HG02763 (cell line): Measurements from ENCODE around the gene IRF5.

Source experiments
- ATAC-seq: cut with Tn5 transposase; IDR thresholded peaks from one replicate; pipeline ENCODE4 v1.9.1; 2021; ENCODE audit warnings: mild to moderate bottlenecking, moderate library complexity; ENCODE audit not compliant: unreplicated experiment

Gene IRF5

GRCh38 chr7:128919881-128920799, 17.6 kb upstream of the IRF5 start:
- no peak for ATAC-seq

- ATAC-seq, result no peak
Measured at GRCh38 chr7:128920913-128921582, 16.7 kb upstream of the IRF5 start.

- ATAC-seq, result no peak
Measured at GRCh38 chr7:128921866-128922440, 15.8 kb upstream of the IRF5 start.

DNA sequence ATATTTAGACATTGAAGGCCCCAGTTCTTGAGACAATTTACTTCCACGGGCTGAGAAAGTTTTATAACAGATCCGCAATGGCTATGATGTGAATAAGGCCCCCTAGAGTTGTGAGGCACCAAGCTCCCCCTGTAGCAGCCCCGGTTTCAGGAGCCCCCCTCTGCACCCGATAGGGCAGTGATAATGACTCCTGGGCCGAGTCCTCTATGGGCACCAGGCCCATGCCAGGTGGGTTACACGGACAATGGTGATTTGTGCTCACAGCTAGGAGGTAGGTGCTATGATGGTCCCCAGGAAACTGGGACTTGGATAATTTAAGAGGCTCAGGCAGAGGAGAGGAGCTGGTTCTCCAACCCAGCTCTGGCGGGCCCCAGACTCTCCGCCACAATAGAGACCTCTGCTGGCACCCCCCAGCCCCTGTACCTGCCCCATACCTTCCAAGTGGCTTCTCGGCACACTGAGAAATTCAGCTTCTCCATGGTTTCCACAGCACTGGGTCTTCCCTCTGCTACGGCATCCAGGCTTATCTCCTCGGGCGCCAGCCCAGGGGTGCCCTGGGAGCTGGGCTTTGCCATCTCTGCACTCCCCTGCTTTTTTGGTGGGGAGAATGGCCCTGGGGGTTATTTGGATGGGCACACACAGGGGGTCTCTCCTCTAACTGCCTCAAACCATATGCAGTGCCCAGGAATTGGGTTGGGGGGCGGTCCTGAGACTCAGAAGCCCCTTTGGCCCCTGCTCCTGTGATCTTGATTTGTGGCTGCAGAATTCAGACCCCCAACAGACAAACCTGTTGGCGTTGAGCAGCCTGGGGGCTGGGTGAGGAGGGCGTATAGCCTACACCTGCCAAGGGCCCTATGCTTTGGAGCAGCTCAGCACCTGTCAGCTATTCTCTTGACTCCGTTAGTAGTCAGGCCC, 15.0 kb upstream of the IRF5 start:
- ATAC-seq, result no peak

DNA sequence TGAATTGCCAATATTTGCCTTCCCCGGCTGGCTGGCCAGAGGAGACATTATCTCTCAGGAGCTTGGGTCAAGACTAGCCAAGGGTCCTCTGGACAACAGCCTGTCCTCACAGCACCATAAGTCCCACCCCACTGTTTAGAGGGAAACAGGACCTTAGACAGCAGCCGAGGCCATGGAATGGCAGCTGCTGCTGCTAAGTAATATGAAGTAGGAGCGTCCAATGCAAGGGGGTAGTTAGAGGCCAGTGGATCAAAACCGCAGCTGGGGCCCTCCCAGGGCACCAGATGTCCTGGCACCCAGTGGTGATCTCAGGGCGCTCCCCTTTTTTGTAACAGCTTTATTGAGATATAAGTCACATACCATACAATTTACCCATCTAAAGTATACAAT, 14.3 kb upstream of the IRF5 start:
- no peak for ATAC-seq

DNA sequence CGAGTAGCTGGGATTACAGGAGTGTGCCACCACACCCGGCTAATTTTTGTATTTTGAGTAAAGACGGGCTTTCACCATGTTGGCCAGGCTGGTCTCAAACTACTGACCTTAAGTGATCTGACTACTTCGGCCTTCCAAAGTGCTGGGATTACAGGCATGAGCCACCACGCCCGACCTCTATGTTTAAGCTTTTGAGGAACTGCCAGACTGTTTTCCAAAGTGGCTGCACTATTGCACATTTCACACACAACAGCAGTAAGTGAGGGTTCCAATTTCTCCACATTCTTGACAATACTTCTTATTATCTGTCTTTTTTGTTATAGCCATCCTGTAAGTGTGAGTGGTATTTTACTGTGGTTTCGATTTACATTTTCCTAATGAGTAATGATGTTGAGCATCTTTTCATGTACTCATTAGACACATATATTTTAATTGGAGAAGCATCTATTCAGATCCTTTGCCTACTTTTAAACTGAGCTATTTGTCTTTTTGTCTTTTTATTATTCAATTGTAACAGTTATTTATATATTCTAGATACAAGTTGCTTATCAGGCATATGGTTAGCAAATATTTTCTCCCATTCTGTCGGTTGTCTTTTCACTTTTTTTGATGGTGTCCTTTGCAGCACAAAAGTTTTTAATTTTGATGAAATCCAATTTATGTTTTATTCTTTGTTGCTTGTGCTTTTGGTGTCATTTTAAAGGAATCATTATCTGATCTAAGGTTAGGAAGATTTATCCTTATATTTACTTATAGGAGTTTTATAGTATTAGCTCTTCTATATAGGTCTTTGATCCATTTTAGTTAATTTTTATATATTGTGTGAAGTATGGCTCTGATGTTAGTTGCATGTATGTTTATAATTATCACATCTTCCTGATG, 12.8 kb upstream of the IRF5 start:
- no peak for ATAC-seq

- ATAC-seq, result no peak
Measured at GRCh38 chr7:128928159-128928813, 9.4 kb upstream of the IRF5 start.

GRCh38 chr7:128928882-128929788, 8.6 kb upstream of the IRF5 start:
- ATAC-seq, result no peak

DNA sequence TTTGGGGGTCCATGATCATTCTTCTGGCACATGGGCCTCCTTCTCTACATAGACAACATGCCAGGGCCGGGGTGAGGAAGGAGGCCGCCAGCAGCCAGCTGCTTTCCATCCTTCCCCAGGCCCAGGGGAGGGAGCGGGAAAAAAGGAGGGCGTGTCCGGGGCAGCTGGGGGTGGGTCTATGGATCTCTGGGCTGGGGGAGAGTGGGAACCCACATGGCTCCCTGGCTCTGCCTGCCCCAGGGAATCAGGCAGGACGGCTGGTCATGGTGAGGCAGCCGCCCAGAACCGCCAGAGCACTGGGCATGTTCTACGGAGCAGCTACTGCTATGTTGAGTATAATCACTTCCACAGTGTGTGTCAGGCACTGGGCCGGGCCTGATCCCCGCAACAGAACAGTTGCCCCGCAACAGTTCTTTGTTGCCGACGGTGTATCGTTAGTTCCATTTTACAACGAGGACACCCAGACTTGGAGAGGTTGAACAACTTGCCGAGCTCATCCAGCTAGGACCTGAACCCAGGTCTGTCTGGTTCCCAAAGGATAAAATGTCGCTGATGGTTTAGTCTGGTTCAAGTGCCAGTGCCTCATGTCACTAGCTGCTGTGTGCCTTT, 6.4 kb upstream of the IRF5 start:
- no peak for ATAC-seq

DNA sequence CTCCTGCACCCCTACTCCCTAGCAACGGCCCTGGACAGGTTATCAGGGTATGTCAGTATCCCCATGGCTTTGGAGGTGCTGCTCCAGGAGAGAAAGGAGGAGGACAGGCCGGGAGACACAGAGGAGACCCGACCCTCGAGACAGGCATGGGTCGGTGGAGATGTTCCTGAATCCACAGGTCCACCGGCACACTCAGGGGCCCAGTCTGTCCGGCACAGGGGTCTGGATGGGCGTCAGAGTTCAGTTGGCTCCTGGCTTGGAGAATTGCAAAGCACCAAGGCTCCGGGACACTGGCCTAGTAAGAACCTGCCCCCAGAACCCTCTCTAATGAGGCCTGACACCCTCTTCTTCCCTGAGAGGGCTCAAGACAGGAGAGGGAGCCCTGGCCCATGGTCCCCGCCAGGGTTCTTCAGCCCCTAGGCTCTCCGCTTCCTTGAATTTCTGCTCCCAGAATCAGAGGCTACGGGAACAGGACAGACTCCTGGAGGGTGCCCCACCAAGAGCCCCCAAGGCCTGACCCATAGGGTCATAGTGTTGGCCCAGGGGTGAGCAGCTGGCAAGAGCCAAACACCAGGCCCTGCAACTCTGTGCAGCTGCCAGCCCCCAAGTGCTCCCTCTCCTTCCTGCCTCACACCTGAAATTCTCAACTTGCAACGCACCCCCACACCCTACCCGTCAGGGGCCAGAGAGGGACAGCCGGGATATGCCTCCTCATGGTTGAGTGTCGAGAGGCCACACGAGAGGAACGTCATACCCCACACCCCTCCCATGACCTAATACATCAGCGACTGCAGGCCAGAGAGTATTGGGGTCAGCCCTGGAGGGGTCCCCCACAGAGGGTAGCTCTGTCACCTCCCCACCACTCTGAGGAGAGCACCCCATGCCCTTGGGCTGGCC, 5.5 kb upstream of the IRF5 start:
- ATAC-seq, result no peak

DNA sequence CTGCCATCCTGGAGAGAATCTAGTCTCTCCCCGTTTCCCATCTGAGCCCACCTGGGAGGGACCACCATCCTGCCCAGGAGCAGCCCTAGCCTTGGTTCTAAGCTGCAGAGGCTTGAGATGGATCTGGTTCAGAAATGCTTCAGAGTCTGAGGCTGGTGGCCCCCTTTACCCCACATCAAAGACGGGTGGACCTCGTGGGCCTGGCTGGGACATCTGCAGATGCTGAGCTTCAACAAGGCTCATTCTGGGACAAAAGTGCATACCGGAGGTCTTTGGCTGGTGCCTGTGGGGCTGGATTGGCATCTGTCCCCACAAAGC, 4.9 kb upstream of the IRF5 start:
- no peak for ATAC-seq

- ATAC-seq, result peak; percentile 27
Measured at GRCh38 chr7:128933180-128933891, 4.4 kb upstream of the IRF5 start.

DNA sequence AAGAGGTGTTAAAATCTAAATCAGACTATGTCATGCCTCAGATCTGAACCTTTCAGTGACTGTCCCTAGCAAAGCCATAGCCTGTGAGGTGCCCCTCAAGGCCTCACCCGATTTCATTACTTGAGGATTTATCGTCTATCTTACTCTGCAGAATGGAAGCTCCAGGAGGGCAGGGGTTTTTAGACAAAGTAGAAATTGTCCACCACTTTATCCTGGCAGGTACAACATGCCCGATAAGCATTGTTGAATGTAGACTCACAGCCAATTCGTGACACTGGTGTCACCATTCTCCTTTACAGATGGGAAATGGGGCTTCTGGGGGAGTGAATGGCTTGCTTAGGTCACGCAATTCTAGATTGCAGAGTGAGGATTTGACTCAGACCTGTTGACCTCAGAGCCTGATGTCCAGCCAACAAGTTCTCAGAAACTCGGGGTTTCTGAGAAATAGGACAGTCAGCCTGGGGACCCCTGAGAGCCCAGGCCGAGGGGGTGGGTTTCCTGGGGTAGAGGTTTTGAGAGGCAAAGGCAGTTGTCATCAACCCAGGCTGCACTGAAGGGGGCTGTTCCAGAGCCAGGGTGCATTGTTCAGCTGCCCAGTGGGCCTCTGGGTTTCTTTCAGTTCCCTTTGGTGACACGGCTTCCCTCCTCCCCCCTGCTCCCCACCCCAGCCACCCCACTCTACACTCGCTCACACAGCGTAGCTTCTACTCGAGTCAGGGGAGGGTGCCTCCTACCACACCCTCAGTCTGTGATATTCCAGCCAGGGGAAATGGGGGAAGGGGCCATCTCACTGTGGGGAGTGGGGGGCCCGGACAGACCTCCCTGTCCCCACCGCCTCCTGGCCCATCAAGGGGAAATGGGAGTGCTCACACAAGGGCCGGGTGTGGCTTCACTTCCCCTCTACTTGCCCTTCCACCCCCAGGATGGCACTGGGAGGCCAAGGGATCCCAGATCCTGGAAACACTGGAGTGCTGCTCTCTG, 3.1 kb upstream of the IRF5 start:
- peak; percentile 35 for ATAC-seq

DNA sequence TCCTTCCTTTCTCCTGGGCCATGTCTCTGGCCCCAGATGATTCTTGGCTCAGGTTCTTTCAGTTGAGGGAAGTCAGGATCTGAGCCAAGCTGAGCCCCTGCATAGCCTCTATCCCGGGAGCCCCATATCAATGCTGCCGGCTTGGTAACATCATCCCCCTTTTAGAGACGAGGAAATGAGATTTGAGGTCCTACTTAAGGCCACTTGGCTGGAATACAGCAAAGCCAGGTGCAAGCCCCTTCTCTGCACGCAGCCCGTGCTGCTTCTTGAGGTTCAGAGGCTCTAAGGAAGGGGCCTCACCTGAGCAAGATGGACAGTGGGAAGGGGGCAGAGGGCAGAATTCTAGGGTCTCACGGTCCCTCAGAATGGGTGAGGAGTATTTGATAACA, 2.4 kb upstream of the IRF5 start:
- no peak for ATAC-seq

DNA sequence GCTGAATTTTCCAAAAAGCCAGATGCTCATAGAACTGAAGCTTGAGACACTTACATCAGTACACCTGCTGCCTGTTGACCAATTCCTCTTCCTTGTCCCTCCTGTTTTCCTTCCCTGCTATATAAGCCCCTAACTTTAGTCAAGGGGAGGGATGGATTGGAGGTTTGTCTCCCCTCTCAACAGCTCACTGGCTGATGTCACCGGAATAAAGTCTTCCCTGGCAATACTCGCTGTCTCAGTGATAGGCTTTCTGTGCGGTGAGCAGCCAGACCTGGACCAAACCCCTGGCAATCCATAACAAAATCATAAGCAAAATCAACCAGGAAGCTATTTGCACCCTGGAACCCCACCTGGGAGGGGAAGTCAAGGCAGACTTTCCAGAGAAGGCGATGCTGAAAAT, 929 bp upstream of the IRF5 start:
- ATAC-seq, result no peak
